ENCODE data around the gene KNOP1. TPM values are rescaled to one million over a fixed set of nuclear protein-coding genes. Genes with fewer than 3 reads are reported as not detected.

Gene KNOP1
- total and polyA plus RNA-seq, 7 donors: 5.0 to 16.4 (median 10.4) TPM

GRCh38 chr16:19748389-19749168 is 30.6 kb upstream of the KNOP1 start:
- Histone ChIP-seq H3K9me3 (no peaks in the 10 kb centered on the region), H3K36me3 (no peaks in the 10 kb centered on the region), H3K27me3 (no peaks in the 10 kb centered on the region), H3K4me3 (no peak overlapping the region), H3K4me1 (no peaks in the 10 kb centered on the region), H3K27ac (no peak overlapping the region)
- intact Hi-C loops (cut with DNase I): no loop called here
- no peak for DNase-seq
- TF ChIP-seq CTCF (IDR thresholded peaks at IDR 0.05) (no peak), POLR2A (IDR thresholded peaks at IDR 0.05) (no peak), POLR2AphosphoS5 (IDR thresholded peaks at IDR 0.05) (no peak), EP300 (IDR thresholded peaks at IDR 0.05) (no peak)
- WGBS, 2 donors: 50 to 62% methylated on average over 2 of the region's 2 CpGs

- no peak for TF ChIP-seq POLR2A (IDR thresholded peaks at IDR 0.05)
- TF ChIP-seq CTCF (IDR thresholded peaks at IDR 0.05): no peak
- TF ChIP-seq POLR2AphosphoS5 (IDR thresholded peaks at IDR 0.05): no peak
- no peak for TF ChIP-seq EP300 (IDR thresholded peaks at IDR 0.05)
- Histone ChIP-seq H3K9me3 (no peaks in the 10 kb centered on the region), H3K36me3 (no peaks in the 10 kb centered on the region), H3K4me3 (no peak overlapping the region), H3K27ac (no peak overlapping the region), H3K27me3 (no peaks in the 10 kb centered on the region), H3K4me1 (no peaks in the 10 kb centered on the region)
- intact Hi-C loops (cut with DNase I): no loop called here
- DNase-seq: no peak
- 54 to 77% methylated on average over 4 of the region's 4 CpGs for WGBS, 2 donors
These were observed 28.5 kb upstream of the KNOP1 start for GRCh38 chr16:19746561-19746960.

GRCh38 chr16:19745286-19746010 is 27.4 kb upstream of the KNOP1 start:
- H3K9me3 ChIP-seq: no peaks in the 10 kb centered on the region
- intact Hi-C loops (cut with DNase I): no loop called here
- DNase-seq: no peak
- no peak overlapping the region for H3K4me3 ChIP-seq
- 80 to 86% methylated on average over 9 of the region's 9 CpGs for WGBS, 2 donors
- TF ChIP-seq CTCF (IDR thresholded peaks at IDR 0.05): no peak
- no peak for TF ChIP-seq POLR2AphosphoS5 (IDR thresholded peaks at IDR 0.05)
- TF ChIP-seq EP300 (IDR thresholded peaks at IDR 0.05): no peak
- TF ChIP-seq POLR2A (IDR thresholded peaks at IDR 0.05): no peak
- no peaks in the 10 kb centered on the region for H3K27me3 ChIP-seq
- no peaks in the 10 kb centered on the region for H3K4me1 ChIP-seq
- no peaks in the 10 kb centered on the region for H3K36me3 ChIP-seq
- H3K27ac ChIP-seq: no peak overlapping the region

- Histone ChIP-seq H3K9me3 (no peaks in the 10 kb centered on the region), H3K27me3 (no peaks in the 10 kb centered on the region), H3K27ac (no peak overlapping the region), H3K4me1 (no peaks in the 10 kb centered on the region), H3K4me3 (no peak overlapping the region), H3K36me3 (no peaks in the 10 kb centered on the region)
- WGBS, 2 donors: 16 to 60% methylated on average over 3 of the region's 3 CpGs
- intact Hi-C loops (cut with DNase I): no loop called here
- no peak for TF ChIP-seq POLR2AphosphoS5 (IDR thresholded peaks at IDR 0.05)
- no peak for TF ChIP-seq EP300 (IDR thresholded peaks at IDR 0.05)
- TF ChIP-seq POLR2A (IDR thresholded peaks at IDR 0.05): no peak
- no peak for TF ChIP-seq CTCF (IDR thresholded peaks at IDR 0.05)
- DNase-seq: no peak
These were observed 26.6 kb upstream of the KNOP1 start for GRCh38 chr16:19744670-19745069.
